ENCODE data around the gene NHLRC4.

- no peak for TF ChIP-seq POLR2A (IDR thresholded peaks at IDR 0.05)
- TF ChIP-seq CTCF (IDR thresholded peaks at IDR 0.05), result no peak
These were observed 51.0 kb downstream of the NHLRC4 start for GRCh38 chr16:617855-618254.

Measured in lower leg skin (tissue), 3 donors.